HEK293T (cell line): ENCODE data around the gene FTHL17.

Source experiments
- CTCF ChIA-PET: fragments of 350-600 bp; formaldehyde crosslinking; extraction: SDS; loops from one replicate; lab custom pipeline; 2021; ENCODE audit warnings: antibody characterized with exemption, inconsistent platforms; lab: Yijun Ruan, JAX
- POLR2A ChIA-PET: fragments of 350-600 bp; formaldehyde crosslinking; extraction: SDS; loops from one replicate; lab custom pipeline; 2020; ENCODE audit warnings: antibody characterized with exemption, inconsistent platforms; lab: Yijun Ruan, JAX
- DNase-seq: peaks from one replicate; pipeline ENCODE4 v3.0.0; 2012; ENCODE audit warnings: mixed read lengths; ENCODE audit errors: extremely low spot score
- ARNT ChIP-seq: fragments of 450-650 bp; IDR thresholded peaks from 2 replicates; pipeline ENCODE4 v1.6.1; 2017; ENCODE audit warnings: mild to moderate bottlenecking
- BHLHE40 ChIP-seq: fragments of 450-650 bp; IDR thresholded peaks from 2 replicates; pipeline ENCODE4 v1.6.1; 2016; ENCODE audit warnings: mild to moderate bottlenecking, moderate library complexity, borderline replicate concordance
- CTBP1 ChIP-seq: fragments of 450-650 bp; IDR thresholded peaks from 2 replicates; pipeline ENCODE4 v1.6.1; 2016; ENCODE audit warnings: borderline replicate concordance
- ELF4 ChIP-seq: fragments of 450-650 bp; IDR thresholded peaks from 2 replicates; pipeline ENCODE4 v1.6.1; 2017; ENCODE audit warnings: antibody characterized with exemption
- FOXA1 ChIP-seq: fragments of 450-650 bp; IDR thresholded peaks from 2 replicates; pipeline ENCODE4 v1.6.1; 2016; ENCODE audit warnings: mild to moderate bottlenecking
- FOXK2 ChIP-seq: fragments of 450-650 bp; IDR thresholded peaks from 2 replicates; pipeline ENCODE4 v1.6.1; 2016; ENCODE audit warnings: mild to moderate bottlenecking
- FOXM1 ChIP-seq: fragments of 450-650 bp; IDR thresholded peaks from 2 replicates; pipeline ENCODE4 v1.6.1; 2017; ENCODE audit warnings: mild to moderate bottlenecking, borderline replicate concordance
- HDGF ChIP-seq: fragments of 450-650 bp; IDR thresholded peaks from 2 replicates; pipeline ENCODE4 v1.6.1; 2017; ENCODE audit warnings: antibody characterized with exemption, borderline replicate concordance
- L3MBTL2 ChIP-seq: fragments of 450-650 bp; conservative IDR thresholded peaks from 2 replicates; pipeline ENCODE4 v1.6.1; 2016; ENCODE audit warnings: mild to moderate bottlenecking
- LEF1 ChIP-seq: fragments of 450-650 bp; IDR thresholded peaks from 2 replicates; pipeline ENCODE4 v1.6.1; 2017; ENCODE audit warnings: mild to moderate bottlenecking, borderline replicate concordance
- NFRKB ChIP-seq: fragments of 450-650 bp; IDR thresholded peaks from 2 replicates; pipeline ENCODE4 v1.6.1; 2016; ENCODE audit warnings: mild to moderate bottlenecking, moderate library complexity
- SP1 ChIP-seq: fragments of 450-650 bp; IDR thresholded peaks from 2 replicates; pipeline ENCODE4 v1.6.1; 2017
- SUZ12 ChIP-seq: fragments of 450-650 bp; IDR thresholded peaks from 2 replicates; pipeline ENCODE4 v1.6.1; 2016; ENCODE audit warnings: mild to moderate bottlenecking
- TARDBP ChIP-seq: fragments of 450-650 bp; IDR thresholded peaks from 2 replicates; pipeline ENCODE4 v1.6.1; 2016
- ZNF384 ChIP-seq: fragments of 450-650 bp; IDR thresholded peaks from 2 replicates; pipeline ENCODE4 v1.6.1; 2016
- TF ChIP-seq, protein P1 (sequence below): fragments of 450-650 bp; IDR thresholded peaks from 2 replicates; pipeline ENCODE4 v1.6.1; 2016

FTHL17 gene

GRCh38 chrX:31110657-31111056 is 38.8 kb upstream of the FTHL17 start:
- CTCF ChIA-PET: no interaction called here
- TF ChIP-seq CTBP1: no peak
- TF ChIP-seq ARNT: no peak
- TF ChIP-seq FOXM1: no peak
- no peak for TF ChIP-seq SP1
- TF ChIP-seq ZNF384: no peak
- TF ChIP-seq, protein P1, sequence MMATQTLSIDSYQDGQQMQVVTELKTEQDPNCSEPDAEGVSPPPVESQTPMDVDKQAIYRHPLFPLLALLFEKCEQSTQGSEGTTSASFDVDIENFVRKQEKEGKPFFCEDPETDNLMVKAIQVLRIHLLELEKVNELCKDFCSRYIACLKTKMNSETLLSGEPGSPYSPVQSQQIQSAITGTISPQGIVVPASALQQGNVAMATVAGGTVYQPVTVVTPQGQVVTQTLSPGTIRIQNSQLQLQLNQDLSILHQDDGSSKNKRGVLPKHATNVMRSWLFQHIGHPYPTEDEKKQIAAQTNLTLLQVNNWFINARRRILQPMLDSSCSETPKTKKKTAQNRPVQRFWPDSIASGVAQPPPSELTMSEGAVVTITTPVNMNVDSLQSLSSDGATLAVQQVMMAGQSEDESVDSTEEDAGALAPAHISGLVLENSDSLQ: no peak
- DNase-seq: no peak
- POLR2A ChIA-PET: no interaction called here

GRCh38 chrX:31099536-31100090 is 27.8 kb upstream of the FTHL17 start:
- TF ChIP-seq SUZ12 (no peak), FOXK2 (no peak), ZNF384 (no peak), L3MBTL2 (no peak), CTBP1 (no peak), NFRKB (no peak), SP1 (no peak), ELF4 (no peak), ARNT (no peak), LEF1 (no peak), HDGF (no peak), BHLHE40 (no peak), TARDBP (no peak), FOXM1 (no peak), FOXA1 (no peak)
- TF ChIP-seq, protein P1: no peak
- POLR2A ChIA-PET: no interaction called here
- no peak for DNase-seq
- CTCF ChIA-PET: no interaction called here

GRCh38 chrX:31098079-31098478 is 26.2 kb upstream of the FTHL17 start:
- no peak for TF ChIP-seq CTBP1
- no peak for TF ChIP-seq L3MBTL2
- ChIA-PET POLR2A (no interaction called here), CTCF (no interaction called here)
- no peak for DNase-seq

GRCh38 chrX:31093639-31093975 is 21.8 kb upstream of the FTHL17 start:
- ChIA-PET CTCF (no interaction called here), POLR2A (no interaction called here)
- no peak for TF ChIP-seq FOXK2
- TF ChIP-seq ZNF384: no peak
- no peak for TF ChIP-seq SP1
- TF ChIP-seq BHLHE40: no peak
- TF ChIP-seq SUZ12: no peak
- no peak for TF ChIP-seq NFRKB
- no peak for TF ChIP-seq L3MBTL2
- no peak for TF ChIP-seq ELF4
- TF ChIP-seq CTBP1: no peak
- TF ChIP-seq ARNT: no peak
- DNase-seq: no peak

DNA sequence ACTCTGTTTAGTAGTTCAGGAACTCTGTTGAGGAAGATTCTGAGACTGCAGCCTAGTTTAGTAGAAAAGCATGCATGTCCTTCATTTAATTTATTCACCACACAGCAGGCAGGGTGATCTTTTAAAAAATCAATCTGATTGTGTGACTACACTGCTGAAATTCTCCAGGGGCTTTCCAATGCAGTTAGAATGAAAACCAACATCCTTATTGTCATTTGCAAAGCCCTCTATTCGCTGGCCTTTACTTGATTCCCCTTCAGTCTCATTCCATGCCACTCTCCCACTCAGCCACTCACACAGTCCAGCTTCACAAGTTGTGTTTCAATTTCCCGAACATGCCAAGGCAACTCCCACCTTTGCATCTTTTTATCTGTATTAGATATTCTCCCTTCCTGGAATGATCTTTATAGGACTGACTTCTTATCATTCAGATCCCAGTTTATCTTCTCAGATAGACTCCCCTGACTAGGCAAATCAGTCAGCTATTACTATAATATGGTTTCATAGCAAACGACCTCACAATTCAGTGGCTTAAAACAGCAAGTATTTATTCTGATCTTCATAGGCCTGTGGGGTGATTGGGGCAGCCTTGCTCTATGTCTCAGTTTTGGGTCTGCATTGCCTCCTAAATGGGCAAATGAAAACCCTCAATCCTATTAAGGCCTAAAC is 21.3 kb upstream of the FTHL17 start:
- TF ChIP-seq ELF4: no peak
- TF ChIP-seq, protein P1: no peak
- DNase-seq: no peak
- POLR2A ChIA-PET: no interaction called here
- CTCF ChIA-PET: no interaction called here

GRCh38 chrX:31092476-31092875 is 20.6 kb upstream of the FTHL17 start:
- POLR2A ChIA-PET: no interaction called here
- no peak for TF ChIP-seq ELF4
- TF ChIP-seq ZNF384: no peak
- TF ChIP-seq FOXK2: no peak
- TF ChIP-seq LEF1: no peak
- TF ChIP-seq NFRKB: no peak
- TF ChIP-seq L3MBTL2: no peak
- TF ChIP-seq FOXM1: no peak
- TF ChIP-seq BHLHE40: no peak
- no peak for TF ChIP-seq ARNT
- TF ChIP-seq TARDBP: no peak
- TF ChIP-seq HDGF: no peak
- no peak for TF ChIP-seq SUZ12
- TF ChIP-seq, protein P1: no peak
- DNase-seq: no peak
- CTCF ChIA-PET: no interaction called here
